ENCODE data around the gene RNF186. TPM values are rescaled to one million over a fixed set of nuclear protein-coding genes. Genes with fewer than 3 reads are reported as not detected.

Gene RNF186
- total RNA-seq, 1 donor from 2014 or later, result not detected

GRCh38 chr1:19764848-19765247 is 50.2 kb downstream of the RNF186 start:
- TF ChIP-seq CTCF (conservative IDR thresholded peaks at IDR 0.05), result no peak
- Mint-ChIP-seq H3K9me3 (no peaks in the 10 kb centered on the region), H3K4me1 (peaks cover 30% of the 10 kb centered on the region), H3K27me3 (ENCODE audit: low read depth) (peaks cover 21% of the 10 kb centered on the region), H3K36me3 (ENCODE audit: low read depth) (no peaks in the 10 kb centered on the region), H3K4me3 (no peak overlapping the region), H3K27ac (ENCODE audit: unreplicated experiment) (no peak overlapping the region)
- no peak for DNase-seq (ENCODE audit: low read depth, low spot score)

Other genes with a start within 250 kb of the RNF186 start
- gene NBL1, start 171.0 kb downstream of the RNF186 start, total RNA-seq, result 7.0 and 7.8 TPM in 2 replicates
- not detected in 2 replicates for gene HTR6, start 150.4 kb downstream of the RNF186 start, total RNA-seq
- 0.75 and 1.0 TPM in 2 replicates for gene TMCO4, start 15.4 kb downstream of the RNF186 start, total RNA-seq
- gene OTUD3, start 67.1 kb upstream of the RNF186 start, total RNA-seq, result 23.3 and 23.5 TPM in 2 replicates
- gene PLA2G2E, start 108.3 kb upstream of the RNF186 start, total RNA-seq, result not detected in 2 replicates
- gene PLA2G2A, start 164.3 kb upstream of the RNF186 start, total RNA-seq, result not detected in 2 replicates

Data from neural crest cell (in vitro differentiated cells).